Measurements from ENCODE around the gene FYB2.

GRCh38 chr1:56676571-56677035 lies 142.6 kb downstream of the FYB2 start:
- no peak for TF ChIP-seq CTCF (IDR thresholded peaks at IDR 0.05; ENCODE audit: poor library complexity)
- no peak for TF ChIP-seq EZH2 (IDR thresholded peaks at IDR 0.05; ENCODE audit: borderline replicate concordance)
